ENCODE measurements around the gene CACNA2D3. TPM values are rescaled to one million over a fixed set of nuclear protein-coding genes. Genes with fewer than 3 reads are reported as not detected.
"Not testable (repeated sequence)": the region's sequence is repeated elsewhere in the genome, so short reads cannot be mapped to it uniquely, and the experiment has no call there.

Gene CACNA2D3
- total RNA-seq, 1 experiment from 2014 or later, result 0.59 TPM

DNA sequence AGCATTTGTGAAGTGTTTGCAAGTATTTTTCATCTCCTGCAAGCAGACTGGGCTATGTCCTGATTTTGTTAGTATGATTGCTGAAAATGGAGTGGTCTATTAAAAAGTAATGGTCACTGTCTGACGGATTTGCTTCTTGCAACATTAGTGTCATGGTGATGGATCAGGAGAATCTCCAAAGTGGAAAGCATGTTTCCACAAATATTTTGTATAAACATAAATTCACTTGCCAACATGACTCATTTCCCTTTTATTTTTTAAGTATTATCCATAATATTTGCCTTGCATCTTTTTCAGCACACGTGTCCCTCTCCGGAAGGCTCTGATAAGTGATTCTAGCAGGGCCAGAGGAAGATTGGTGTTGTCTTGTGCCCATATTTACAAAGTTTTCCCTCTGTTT is 27.4 kb upstream of the CACNA2D3 start:
- no peaks in the 10 kb centered on the region for H4K20me1 ChIP-seq (ENCODE audit: insufficient read depth)
- H3K27me3 ChIP-seq (ENCODE audit: insufficient read depth, low read depth), result peaks cover 12% of the 10 kb centered on the region; the same call in 1 of the 2 replicates
- H3K27ac ChIP-seq, result no peak overlapping the region
- no peaks in the 10 kb centered on the region for H3K9me3 ChIP-seq (ENCODE audit: insufficient read depth, low read depth)
- H3K79me2 ChIP-seq (ENCODE audit: low read depth), result no peaks in the 10 kb centered on the region
- ChIA-PET POLR2A (ENCODE audit: unreplicated experiment) (no interaction called here), CTCF (no interaction called here)
- no peaks in the 10 kb centered on the region for H3K36me3 ChIP-seq (ENCODE audit: low read depth)
- no peak overlapping the region for H2AFZ ChIP-seq
- H3K4me2 ChIP-seq, result no peak overlapping the region
- H3K9me2 ChIP-seq (ENCODE audit: insufficient read depth), result no peaks in the 10 kb centered on the region
- H3K4me1 ChIP-seq (replicated peaks; ENCODE audit: insufficient read depth), result no peaks in the 10 kb centered on the region
- TF ChIP-seq, protein P1, sequence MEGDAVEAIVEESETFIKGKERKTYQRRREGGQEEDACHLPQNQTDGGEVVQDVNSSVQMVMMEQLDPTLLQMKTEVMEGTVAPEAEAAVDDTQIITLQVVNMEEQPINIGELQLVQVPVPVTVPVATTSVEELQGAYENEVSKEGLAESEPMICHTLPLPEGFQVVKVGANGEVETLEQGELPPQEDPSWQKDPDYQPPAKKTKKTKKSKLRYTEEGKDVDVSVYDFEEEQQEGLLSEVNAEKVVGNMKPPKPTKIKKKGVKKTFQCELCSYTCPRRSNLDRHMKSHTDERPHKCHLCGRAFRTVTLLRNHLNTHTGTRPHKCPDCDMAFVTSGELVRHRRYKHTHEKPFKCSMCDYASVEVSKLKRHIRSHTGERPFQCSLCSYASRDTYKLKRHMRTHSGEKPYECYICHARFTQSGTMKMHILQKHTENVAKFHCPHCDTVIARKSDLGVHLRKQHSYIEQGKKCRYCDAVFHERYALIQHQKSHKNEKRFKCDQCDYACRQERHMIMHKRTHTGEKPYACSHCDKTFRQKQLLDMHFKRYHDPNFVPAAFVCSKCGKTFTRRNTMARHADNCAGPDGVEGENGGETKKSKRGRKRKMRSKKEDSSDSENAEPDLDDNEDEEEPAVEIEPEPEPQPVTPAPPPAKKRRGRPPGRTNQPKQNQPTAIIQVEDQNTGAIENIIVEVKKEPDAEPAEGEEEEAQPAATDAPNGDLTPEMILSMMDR (conservative IDR thresholded peaks at IDR 0.05), result no peak
- TF ChIP-seq EZH2 (IDR thresholded peaks at IDR 0.05; ENCODE audit: low read depth), result no peak
- H3F3A ChIP-seq (ENCODE audit: insufficient read depth, low read depth), result no peaks in the 10 kb centered on the region
- BruUV-seq (replicated peaks), result no TSS peak
- no peak overlapping the region for H3K4me3 ChIP-seq
- intact Hi-C loops (cut with micrococcal nuclease; ENCODE audit: unreplicated experiment), result no loop called here
- no peak for DNase-seq

GRCh38 chr3:54099381-54099780 is 23.0 kb upstream of the CACNA2D3 start:
- Histone ChIP-seq H3K4me3 (no peak overlapping the region), H3K36me3 (ENCODE audit: low read depth) (no peaks in the 10 kb centered on the region), H3K4me1 (replicated peaks; ENCODE audit: insufficient read depth) (no peaks in the 10 kb centered on the region), H4K20me1 (ENCODE audit: insufficient read depth) (no peaks in the 10 kb centered on the region), H3F3A (ENCODE audit: insufficient read depth, low read depth) (no peaks in the 10 kb centered on the region), H2AFZ (no peak overlapping the region), H3K27ac (no peak overlapping the region), H3K27me3 (ENCODE audit: insufficient read depth, low read depth) (peaks cover 16% of the 10 kb centered on the region; the same call in 1 of the 2 replicates), H3K4me2 (no peak overlapping the region), H3K79me2 (ENCODE audit: low read depth) (no peaks in the 10 kb centered on the region), H3K9me2 (ENCODE audit: insufficient read depth) (no peaks in the 10 kb centered on the region), H3K9me3 (ENCODE audit: insufficient read depth, low read depth) (no peaks in the 10 kb centered on the region)
- no peak for DNase-seq
- TF ChIP-seq EZH2 (IDR thresholded peaks at IDR 0.05; ENCODE audit: low read depth), result no peak
- TF ChIP-seq, protein P1 (conservative IDR thresholded peaks at IDR 0.05), result no peak
- POLR2A ChIA-PET (ENCODE audit: unreplicated experiment), result no interaction called here
- intact Hi-C loops (cut with micrococcal nuclease; ENCODE audit: unreplicated experiment), result no loop called here
- no TSS peak for BruUV-seq (replicated peaks)
- CTCF ChIA-PET, result no interaction called here

DNA sequence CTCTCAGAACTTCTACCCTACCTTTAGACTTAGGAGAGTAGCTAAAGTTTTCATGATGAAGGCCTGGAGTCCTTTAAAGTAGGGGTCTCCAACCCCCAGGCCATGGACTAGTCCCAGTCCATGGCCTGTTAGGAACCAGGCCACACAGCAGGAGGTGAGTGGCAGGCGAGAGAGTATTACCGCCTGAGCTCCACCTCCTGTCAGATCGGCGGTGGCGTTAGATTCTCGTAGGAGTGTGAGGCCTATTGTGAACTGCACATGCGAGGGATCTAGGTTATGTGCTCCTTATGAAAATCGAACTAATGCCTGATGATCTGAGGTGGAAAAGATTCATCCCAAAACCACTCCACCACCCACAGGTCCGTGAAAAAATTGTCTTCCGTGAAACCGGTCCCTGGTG is 18.3 kb upstream of the CACNA2D3 start:
- Histone ChIP-seq H3K9me3 (ENCODE audit: insufficient read depth, low read depth) (no peaks in the 10 kb centered on the region), H3K27me3 (ENCODE audit: insufficient read depth, low read depth) (peaks cover 20% of the 10 kb centered on the region; the same call in 1 of the 2 replicates)
- CTCF ChIA-PET, result no interaction called here

GRCh38 chr3:54116129-54116528 is 6.2 kb upstream of the CACNA2D3 start:
- H3K36me3 ChIP-seq (ENCODE audit: low read depth); H3K4me1 ChIP-seq (replicated peaks; ENCODE audit: insufficient read depth); H3K9me3 ChIP-seq (ENCODE audit: insufficient read depth, low read depth); H4K20me1 ChIP-seq (ENCODE audit: insufficient read depth); intact Hi-C loops (cut with micrococcal nuclease; ENCODE audit: unreplicated experiment); DNase-seq; H3K27ac ChIP-seq; BruUV-seq (replicated peaks); H3K27me3 ChIP-seq (ENCODE audit: insufficient read depth, low read depth); H3K79me2 ChIP-seq (ENCODE audit: low read depth); H2AFZ ChIP-seq; POLR2A ChIA-PET (ENCODE audit: unreplicated experiment); H3F3A ChIP-seq (ENCODE audit: insufficient read depth, low read depth); H3K4me3 ChIP-seq; H3K4me2 ChIP-seq; H3K9me2 ChIP-seq (ENCODE audit: insufficient read depth); CTCF ChIA-PET: not testable (repeated sequence)

More for the DNA sequence above, 18.3 kb upstream of the CACNA2D3 start:
- H3K36me3 ChIP-seq (ENCODE audit: low read depth), result no peaks in the 10 kb centered on the region
- intact Hi-C loops (cut with micrococcal nuclease; ENCODE audit: unreplicated experiment), result no loop called here
- no peaks in the 10 kb centered on the region for H3K4me1 ChIP-seq (replicated peaks; ENCODE audit: insufficient read depth)
- no peak for DNase-seq
- POLR2A ChIA-PET (ENCODE audit: unreplicated experiment), result no interaction called here
- TF ChIP-seq, protein P1 (conservative IDR thresholded peaks at IDR 0.05), result no peak
- TF ChIP-seq EZH2 (IDR thresholded peaks at IDR 0.05; ENCODE audit: low read depth), result no peak
- H3F3A ChIP-seq (ENCODE audit: insufficient read depth, low read depth), result no peaks in the 10 kb centered on the region
- H3K4me2 ChIP-seq, result no peak overlapping the region
- H3K9me2 ChIP-seq (ENCODE audit: insufficient read depth), result no peaks in the 10 kb centered on the region
- no peak overlapping the region for H3K4me3 ChIP-seq
- no peaks in the 10 kb centered on the region for H4K20me1 ChIP-seq (ENCODE audit: insufficient read depth)
- no peak overlapping the region for H2AFZ ChIP-seq
- no peaks in the 10 kb centered on the region for H3K79me2 ChIP-seq (ENCODE audit: low read depth)
- BruUV-seq (replicated peaks), result no TSS peak
- H3K27ac ChIP-seq, result no peak overlapping the region

All from PC-9 (cell line).